Heart left ventricle (tissue), 16 donors: Measurements from ENCODE around the gene SKI. TPM values are rescaled to one million over a fixed set of nuclear protein-coding genes. Genes with fewer than 3 reads are reported as not detected.

ENCODE experiments used
- ATAC-seq, 4 donors: fragments of 200-7000 bp; cut with Tn5 transposase; one replicate each; pipeline ENCODE4 v1.9.1; 2020 to 2022; ENCODE audit warnings: moderate library complexity in 4 of 4, mild to moderate bottlenecking in 3 of 4, moderate number of reproducible peaks in 1 of 4
- DNase-seq, 5 donors: peaks; one replicate each; pipeline ENCODE4 v3.0.0-alpha.2; 2020
- H3K27ac ChIP-seq, 12 donors: fragments of 200-600 bp; sonication (generic) in 4 of 12; one replicate each; pipeline versions ENCODE4 v1.5.0 to v1.8.0; 2016 to 2022; ENCODE audit warnings: mild to moderate bottlenecking in 2 of 12
- H3K27me3 ChIP-seq, 9 donors: fragments of 200-600 bp; sonication (generic) in 2 of 9; one replicate each; pipeline versions ENCODE4 v1.5.1 to v1.8.0; 2016 to 2022; ENCODE audit warnings: mild to moderate bottlenecking in 3 of 9
- H3K36me3 ChIP-seq, 9 donors: fragments of 200-600 bp; sonication (generic) in 2 of 9; one replicate each; pipeline versions ENCODE4 v1.5.0 to v1.8.0; 2018 to 2022; ENCODE audit warnings: mild to moderate bottlenecking in 2 of 9
- H3K4me1 ChIP-seq, 12 donors: fragments of 200-600 bp; sonication (generic) in 4 of 12; one replicate each; pipeline versions ENCODE4 v1.5.0 to v1.8.0; 2016 to 2022; ENCODE audit warnings: mild to moderate bottlenecking in 3 of 12
- H3K4me3 ChIP-seq, 12 donors: fragments of 200-600 bp; sonication (generic) in 4 of 12; one replicate each; pipeline versions ENCODE4 v1.5.0 to v1.8.0; 2017 to 2022; ENCODE audit warnings: mild to moderate bottlenecking in 9 of 12, moderate library complexity in 4 of 12
- H3K9me3 ChIP-seq, 12 donors: fragments of 200-600 bp; sonication (generic) in 4 of 12; one replicate each; pipeline versions ENCODE4 v1.5.0 to v1.8.0; 2016 to 2022; ENCODE audit warnings: mild to moderate bottlenecking in 1 of 12
- POLR2A ChIP-seq, 2 donors: fragments of 450-650 bp; IDR thresholded peaks; one replicate each; pipeline ENCODE4 v1.6.1; 2017; ENCODE audit warnings: antibody characterized with exemption in 2 of 2, mild to moderate bottlenecking in 2 of 2, moderate library complexity in 2 of 2
- WGBS, 4 donors: extraction: QIAGEN DNeasy Blood & Tissue Kit in 2 of 4; methylation state at CpG; one replicate each; pipeline versions ENCODE4 v1.1.5 to v1.1.7; 2013 to 2018; 5-methylcytosine and 5-hydroxymethylcytosine counted together
- intact Hi-C, 10 donors: fragments of 100-400 bp; cut with DNase I; formaldehyde crosslinking; loops; one replicate each; pipeline versions ENCODE4 v1.11.1 to v1.14.2; 2022
- polyA plus RNA-seq, 2 donors: library from polyadenylated mRNA; stranded (reverse); fragments of 200-250 nt; gene quantifications; one replicate each; pipeline ENCODE4 v1.2.3, GENCODE V29; 2013
- total RNA-seq, 9 donors: library from RNA; depleted of rRNA in 2 of 9; stranded (reverse); fragments of >200 nt in 2 of 9; fragmentation: NEBNext Ultra II Directional in 3 of 9; extraction: Animal tissue kit (Norgen Biotek cat#: 25700) in 3 of 9; gene quantifications; one replicate each; pipeline versions ENCODE4 v1.1.0 to v1.2.4, GENCODE V29; 2016 to 2023
- TF ChIP-seq, protein P1 (sequence below), 12 donors: fragments of 200-600 bp; sonication (generic) in 4 of 12; IDR thresholded peaks; one replicate each; pipeline versions ENCODE4 v1.5.0 to v1.8.0; 2018 to 2022; ENCODE audit warnings: antibody characterized with exemption in 12 of 12, mild to moderate bottlenecking in 5 of 12
- donor health status: ischemic (EF 13 %, LVEDD 7.1; RV severe dilation, severe dysfunction).
- donor health status: healthy with polysubstance abuse.
- donor health status: DM: no; HTN: yes; CAD: no.
- donor health status: DM: no; HTN: no; CAD: no.
- donor health status: ischemic (EF 25% LVEDD 6.9; RV normal size, moderate dysfunction).
- donor health status: ischemic (EF 25% LVEDD 5.7; RV mildly dilated, moderate dysfunction).
- donor health status: healthy.
- donor health status: DM: yes; HTN: yes; CAD: no.
- donor health status: ischemic (EF 35%, LVEDD 5.7; RV mildly dilated, moderate dysfunction).
- donor health status: nonischemic (EF 11% LVEDD 7.7; RV severe dilation, severe dysfunction).
- donor health status: DM: yes; HTN: yes; CAD: no.
- donor health status: PGD.
- donor health status: ischemic (EF 29% LVEDD 5.4; RV normal size, mild dysfunction).
- donor health status: nonischemic (EF 23%, LVEDD 6.1; RV moderate dilation, normal function).

SKI gene
- total and polyA plus RNA-seq, 11 donors = 16.9 to 52.7 (median 38.9) TPM

DNA sequence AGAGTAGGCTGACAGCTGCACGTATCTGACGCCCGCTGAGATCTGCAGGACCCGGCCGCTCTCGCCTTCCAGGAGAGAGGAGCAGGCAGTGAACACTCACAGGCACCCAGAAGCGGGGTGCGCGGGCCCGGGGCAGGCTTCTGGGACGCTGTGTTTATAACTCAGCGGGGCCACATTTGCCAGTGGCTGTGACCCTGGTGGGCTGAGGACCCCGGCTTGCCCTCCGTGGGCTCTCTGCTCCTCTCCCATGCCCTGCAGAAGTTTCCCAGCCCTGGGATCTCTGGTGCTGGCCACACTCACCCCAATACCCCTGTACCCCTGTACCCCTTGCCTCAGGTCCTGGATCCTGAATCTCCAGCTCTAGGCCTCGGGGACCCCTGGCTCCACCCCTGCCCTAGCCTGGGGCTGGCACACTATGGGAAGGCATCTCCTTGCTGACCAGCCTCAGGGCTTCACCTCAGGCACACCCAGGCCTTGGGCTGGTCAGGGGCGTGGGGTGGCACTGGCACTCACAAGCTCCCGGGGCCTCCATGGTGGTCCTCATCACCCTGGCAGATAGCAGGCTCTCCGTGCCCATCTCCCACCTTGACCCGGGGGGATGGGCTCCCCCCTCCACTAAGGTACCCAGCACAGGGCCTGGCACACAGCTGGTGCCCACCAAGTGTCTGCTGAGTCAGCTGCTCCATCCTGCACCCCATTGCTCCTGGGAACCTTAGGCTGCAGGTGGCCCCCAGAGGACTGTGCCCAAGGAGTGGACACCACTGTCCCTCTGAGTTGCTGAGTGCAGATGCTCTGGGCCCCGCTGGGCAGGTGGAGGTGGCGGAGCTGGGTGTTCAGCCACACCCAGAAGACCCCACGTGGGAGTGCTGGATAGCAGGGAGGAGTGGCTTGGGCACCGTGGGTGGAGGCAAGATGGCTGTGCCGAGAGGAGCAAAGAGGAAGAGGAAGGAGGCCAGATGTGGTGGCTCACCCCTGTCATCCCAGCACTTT lies 130.8 kb downstream of the SKI start:
- no peak for ATAC-seq
- H3K9me3 ChIP-seq = peaks cover 0 to 12% (median 0%) of the 10 kb centered on the region in 12 donors
- no peaks in the 10 kb centered on the region for H3K4me1 ChIP-seq
- intact Hi-C loops = no loop called here
- 86 to 97% (median 91%) methylated on average over 21 to 24 of the region's 24 CpGs for WGBS, 4 donors
- peak in 3 of 5 donors; percentile 10 to 62 (median 18) for DNase-seq
- no peak overlapping the region for H3K4me3 ChIP-seq
- H3K27ac ChIP-seq = no peak overlapping the region
- H3K36me3 ChIP-seq = no peaks in the 10 kb centered on the region
- TF ChIP-seq, protein P1, sequence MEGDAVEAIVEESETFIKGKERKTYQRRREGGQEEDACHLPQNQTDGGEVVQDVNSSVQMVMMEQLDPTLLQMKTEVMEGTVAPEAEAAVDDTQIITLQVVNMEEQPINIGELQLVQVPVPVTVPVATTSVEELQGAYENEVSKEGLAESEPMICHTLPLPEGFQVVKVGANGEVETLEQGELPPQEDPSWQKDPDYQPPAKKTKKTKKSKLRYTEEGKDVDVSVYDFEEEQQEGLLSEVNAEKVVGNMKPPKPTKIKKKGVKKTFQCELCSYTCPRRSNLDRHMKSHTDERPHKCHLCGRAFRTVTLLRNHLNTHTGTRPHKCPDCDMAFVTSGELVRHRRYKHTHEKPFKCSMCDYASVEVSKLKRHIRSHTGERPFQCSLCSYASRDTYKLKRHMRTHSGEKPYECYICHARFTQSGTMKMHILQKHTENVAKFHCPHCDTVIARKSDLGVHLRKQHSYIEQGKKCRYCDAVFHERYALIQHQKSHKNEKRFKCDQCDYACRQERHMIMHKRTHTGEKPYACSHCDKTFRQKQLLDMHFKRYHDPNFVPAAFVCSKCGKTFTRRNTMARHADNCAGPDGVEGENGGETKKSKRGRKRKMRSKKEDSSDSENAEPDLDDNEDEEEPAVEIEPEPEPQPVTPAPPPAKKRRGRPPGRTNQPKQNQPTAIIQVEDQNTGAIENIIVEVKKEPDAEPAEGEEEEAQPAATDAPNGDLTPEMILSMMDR (IDR thresholded peaks at IDR 0.05) = no peak
- no peak for TF ChIP-seq POLR2A (IDR thresholded peaks at IDR 0.05)
- no peaks in the 10 kb centered on the region for H3K27me3 ChIP-seq

Other genes starting within 250 kb of the SKI start
- gene CFAP74, start 224.5 kb upstream of the SKI start, total RNA-seq = under 1 TPM in 2 of 9 donors, not detected in 7; 0.07 to 0.33 TPM
- under 1 TPM in 1 of 2 donors, not detected in 1; 0.03 TPM for gene CFAP74, start 224.5 kb upstream of the SKI start, polyA plus RNA-seq
- gene GABRD, start 209.0 kb upstream of the SKI start, total RNA-seq = 1 to 10 TPM in 2 of 9 donors, under 1 TPM in 5, not detected in 2; 0.21 to 1.1 (median 0.61) TPM
- under 1 TPM; 0.65 to 0.67 TPM for gene GABRD, start 209.0 kb upstream of the SKI start, polyA plus RNA-seq
- 10 to 100 TPM; 12.5 to 17.3 (median 16.4) TPM for gene PRKCZ, start 177.9 kb upstream of the SKI start, total RNA-seq
- gene PRKCZ, start 177.9 kb upstream of the SKI start, polyA plus RNA-seq = 10 to 100 TPM; 16.7 to 20.7 TPM
- gene FAAP20, start 33.5 kb upstream of the SKI start, total RNA-seq = 10 to 100 TPM; 20.9 to 50.8 (median 34.8) TPM
- gene FAAP20, start 33.5 kb upstream of the SKI start, polyA plus RNA-seq = 10 to 100 TPM; 57.3 to 61.3 TPM
- 1 to 10 TPM; 2.4 to 8.2 (median 3.8) TPM for gene MORN1, start 163.2 kb downstream of the SKI start, total RNA-seq
- 1 to 10 TPM; 2.2 to 4.0 TPM for gene MORN1, start 163.2 kb downstream of the SKI start, polyA plus RNA-seq
- 100 to 1,000 TPM in 3 of 9 donors, 10 to 100 TPM in 6; 47.1 to 124 (median 78.3) TPM for gene RER1, start 163.5 kb downstream of the SKI start, total RNA-seq
- 10 to 100 TPM; 43.3 to 92.4 TPM for gene RER1, start 163.5 kb downstream of the SKI start, polyA plus RNA-seq
- 10 to 100 TPM; 17.2 to 26.5 (median 18.9) TPM for gene PEX10, start 184.2 kb downstream of the SKI start, total RNA-seq
- gene PEX10, start 184.2 kb downstream of the SKI start, polyA plus RNA-seq = 10 to 100 TPM; 14.7 to 18.6 TPM
- 1 to 10 TPM in 2 of 9 donors, under 1 TPM in 3, not detected in 4; 0.05 to 1.0 (median 0.36) TPM for gene PLCH2, start 248.0 kb downstream of the SKI start, total RNA-seq
- under 1 TPM; 0.04 to 0.08 TPM for gene PLCH2, start 248.0 kb downstream of the SKI start, polyA plus RNA-seq